IPS-11a (cell line): Measurements from ENCODE around the gene CHD6.
"Not testable (repeated sequence)": the region's sequence is repeated elsewhere in the genome, so short reads cannot be mapped to it uniquely, and the experiment has no call there.

Source experiments
- H3K4me3 ChIP-seq: one replicate; pipeline ENCODE4 v1.5.1; 2013; ENCODE audit warnings: low read depth, low read length, control low read depth

The CHD6 gene

DNA sequence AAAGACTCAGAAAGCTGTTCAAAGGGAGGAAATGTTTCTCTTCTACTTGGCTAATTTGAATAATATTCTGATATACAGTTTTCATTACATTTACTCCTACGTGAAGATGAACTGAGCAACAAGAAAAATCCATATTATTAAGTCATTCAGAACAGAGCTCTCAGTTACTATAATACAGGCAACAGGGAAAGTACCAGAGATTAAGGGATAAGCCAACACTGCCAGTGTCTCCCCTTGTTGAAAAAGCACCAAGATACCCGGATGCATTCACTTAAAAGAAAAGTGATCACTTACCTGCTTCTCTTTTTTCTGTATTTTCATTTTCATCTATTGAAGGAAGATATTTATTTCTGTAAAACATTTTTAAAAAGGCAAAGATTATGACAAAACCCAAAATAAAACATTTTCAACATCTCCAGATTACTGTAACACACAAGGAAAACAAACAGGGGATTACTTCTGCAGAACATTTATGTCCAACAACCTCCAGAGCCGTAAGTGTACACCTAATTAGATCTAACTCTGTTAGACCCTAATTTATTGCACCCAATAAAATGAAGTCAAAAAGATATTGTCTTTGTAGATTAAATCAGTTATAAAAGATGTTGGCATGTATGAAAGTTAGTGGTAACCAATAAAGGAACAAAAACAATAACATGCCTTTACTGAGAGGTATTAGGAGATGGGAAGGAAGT is 67.0 kb downstream of the CHD6 start:
- H3K4me3 ChIP-seq: no peak overlapping the region

DNA sequence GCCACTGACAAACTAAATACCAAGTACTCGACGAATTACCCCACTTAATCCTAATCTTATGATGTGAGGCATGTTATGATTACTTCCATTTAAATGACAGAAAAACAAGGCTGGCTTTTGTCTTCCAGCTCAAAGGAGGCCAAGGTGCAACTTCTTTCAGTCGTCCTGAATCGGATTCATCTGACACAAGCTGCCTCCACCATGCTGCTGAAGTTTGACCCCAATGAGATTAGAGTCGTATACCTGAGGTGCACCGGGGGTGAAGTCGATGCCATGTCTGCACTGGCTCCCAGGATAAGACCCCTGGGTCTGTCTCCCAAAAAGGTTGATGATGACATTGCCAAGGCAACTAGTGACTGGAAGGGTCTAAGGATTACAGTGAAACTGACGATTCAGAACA is 71.0 kb downstream of the CHD6 start:
- H3K4me3 ChIP-seq: no peak overlapping the region

DNA sequence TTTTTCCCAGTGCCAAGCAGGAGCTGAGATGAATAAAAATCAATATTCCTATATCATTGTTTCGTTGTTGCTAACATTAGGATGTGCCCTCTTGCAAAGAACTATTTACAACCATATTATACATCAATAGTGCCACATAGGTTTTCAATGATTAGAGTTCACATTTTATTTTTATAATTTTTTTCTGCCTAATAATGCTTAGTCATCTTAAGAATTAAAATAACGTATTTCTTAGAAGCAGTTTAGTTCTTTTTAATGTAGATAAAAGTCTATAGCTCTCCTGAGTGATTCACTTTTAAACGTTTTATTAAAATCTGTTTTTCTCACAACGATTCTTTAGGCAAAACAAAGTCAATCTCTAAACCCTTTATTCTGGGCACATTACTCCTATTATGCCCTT is 71.6 kb downstream of the CHD6 start:
- no peak overlapping the region for H3K4me3 ChIP-seq

DNA sequence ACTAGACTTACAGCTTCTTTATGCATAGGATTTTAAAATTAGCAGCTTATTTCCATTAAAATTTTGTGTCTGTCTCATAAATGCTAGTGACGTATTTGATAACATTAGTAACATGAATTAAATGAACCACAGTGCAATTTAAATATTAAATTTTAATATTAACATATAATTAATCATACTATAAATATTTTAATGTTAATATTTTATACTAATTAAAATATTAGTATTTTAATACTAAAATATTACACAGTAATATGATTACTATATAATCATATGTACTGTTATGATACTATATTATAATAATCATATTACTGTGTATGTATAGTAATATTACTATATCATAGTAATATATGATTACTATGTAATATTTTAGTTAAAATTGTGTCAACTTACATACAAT is 73.7 kb downstream of the CHD6 start:
- no peak overlapping the region for H3K4me3 ChIP-seq

DNA sequence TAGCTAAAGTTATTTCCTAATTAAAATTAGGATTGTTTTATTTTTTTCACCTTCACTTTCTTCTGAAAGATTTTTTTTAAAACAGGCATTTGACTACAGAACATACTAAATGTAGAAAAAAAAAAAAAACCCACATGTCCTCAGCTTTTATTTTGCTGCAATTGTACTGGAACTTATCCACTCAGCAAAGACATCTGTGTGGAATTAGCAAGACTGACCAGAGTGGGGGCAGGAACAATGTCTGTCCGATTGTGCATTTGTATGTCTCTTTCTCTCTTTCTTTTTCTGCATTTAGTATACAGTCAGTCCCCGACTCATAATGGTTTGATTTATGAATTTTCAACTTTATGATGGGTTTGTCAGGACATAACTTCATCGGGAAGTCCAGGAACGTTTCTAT is 77.3 kb downstream of the CHD6 start:
- H3K4me3 ChIP-seq: no peak overlapping the region

DNA sequence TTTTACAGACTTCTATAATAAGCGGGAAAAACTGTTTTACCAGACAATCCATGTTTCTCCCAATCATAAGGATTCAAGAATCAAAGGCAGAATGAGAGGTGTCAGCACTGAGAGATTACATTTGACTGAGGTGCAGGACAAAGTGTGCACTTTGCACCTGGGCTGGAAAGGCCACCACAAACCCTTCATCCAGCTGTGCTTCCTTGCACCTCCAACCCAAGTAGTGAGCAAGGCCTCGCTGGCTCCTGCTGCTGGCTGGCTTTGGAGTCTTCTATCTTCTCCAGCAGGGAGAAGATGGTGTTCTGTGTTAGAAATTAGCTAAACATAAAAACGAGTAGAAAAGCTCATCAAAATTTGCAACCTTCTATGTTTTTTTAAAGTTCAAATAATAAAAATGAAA is 77.7 kb downstream of the CHD6 start:
- H3K4me3 ChIP-seq: no peak overlapping the region

DNA sequence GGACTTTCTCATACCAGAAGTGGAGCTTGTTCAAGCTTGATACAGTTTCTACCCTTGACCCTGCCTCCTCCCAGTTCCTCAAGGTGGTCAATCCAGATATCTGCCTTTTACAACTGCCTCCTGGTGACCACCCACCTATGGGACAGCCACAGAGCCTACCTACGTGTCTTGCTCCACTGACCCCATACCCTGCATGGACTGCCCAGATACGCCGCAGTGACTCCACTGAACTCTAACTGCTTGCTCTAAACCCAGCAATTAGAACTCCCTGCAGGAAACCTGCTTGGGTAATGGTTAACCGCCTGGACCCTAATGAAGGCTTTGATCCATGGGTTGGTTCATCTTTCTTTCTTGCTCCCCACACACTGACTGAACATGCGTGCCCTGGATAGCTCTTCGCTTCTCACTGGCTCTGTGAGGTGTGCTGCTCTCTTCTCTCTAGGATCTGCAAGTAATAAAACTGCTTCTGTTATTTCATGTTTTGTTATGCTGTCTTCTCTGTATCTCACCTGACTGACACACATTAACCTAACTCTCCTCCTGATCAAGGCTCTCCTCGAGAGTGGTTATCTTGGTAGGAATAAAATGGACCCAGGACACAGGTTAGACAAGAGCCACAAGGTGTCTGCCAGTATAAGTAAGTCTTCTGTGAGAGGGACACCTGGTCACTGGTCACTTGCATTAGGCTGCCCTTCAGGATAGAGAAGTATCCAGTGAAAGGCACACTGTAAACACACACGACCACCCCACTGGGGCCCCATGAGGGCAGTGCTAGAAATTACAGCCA is 79.2 kb downstream of the CHD6 start:
- H3K4me3 ChIP-seq: no peak overlapping the region

DNA sequence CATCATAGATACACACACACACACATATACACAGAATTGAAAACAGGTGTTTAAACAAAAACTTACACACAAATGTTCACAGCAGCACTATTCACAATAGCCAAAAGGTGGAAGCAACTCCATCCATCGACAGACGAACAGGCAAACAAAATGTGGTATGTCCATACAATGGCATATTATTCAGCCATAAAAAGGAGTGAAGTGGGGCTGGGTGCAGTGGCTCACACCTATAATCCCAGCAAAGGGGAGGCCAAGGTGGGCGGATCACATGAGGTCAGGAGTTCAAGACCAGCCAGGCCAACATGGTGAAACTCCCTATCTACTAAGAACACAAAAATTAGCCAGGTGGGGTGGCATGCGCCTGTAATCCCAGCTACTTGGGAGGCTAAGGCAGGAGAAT is 80.3 kb downstream of the CHD6 start:
- no peak overlapping the region for H3K4me3 ChIP-seq

DNA sequence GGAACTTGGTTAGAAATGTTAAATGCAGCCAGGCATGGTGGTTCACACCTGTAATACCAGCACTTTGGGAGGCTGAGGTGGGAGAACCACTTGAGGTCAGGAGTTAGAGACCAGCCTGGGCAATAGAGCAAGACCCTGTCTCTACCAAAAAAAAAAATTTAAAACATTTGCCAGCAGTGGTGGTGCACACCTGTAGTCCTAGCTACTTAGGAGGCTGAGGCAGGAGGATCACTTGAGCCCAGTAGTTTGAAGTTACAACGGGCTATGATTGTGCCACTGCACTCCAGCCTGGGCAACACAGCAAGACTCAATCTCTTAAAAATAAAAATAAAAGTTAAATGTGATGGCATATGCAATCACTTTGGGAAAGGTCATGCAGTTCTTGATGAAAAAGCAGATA is 82.6 kb downstream of the CHD6 start:
- H3K4me3 ChIP-seq: not testable (repeated sequence)

DNA sequence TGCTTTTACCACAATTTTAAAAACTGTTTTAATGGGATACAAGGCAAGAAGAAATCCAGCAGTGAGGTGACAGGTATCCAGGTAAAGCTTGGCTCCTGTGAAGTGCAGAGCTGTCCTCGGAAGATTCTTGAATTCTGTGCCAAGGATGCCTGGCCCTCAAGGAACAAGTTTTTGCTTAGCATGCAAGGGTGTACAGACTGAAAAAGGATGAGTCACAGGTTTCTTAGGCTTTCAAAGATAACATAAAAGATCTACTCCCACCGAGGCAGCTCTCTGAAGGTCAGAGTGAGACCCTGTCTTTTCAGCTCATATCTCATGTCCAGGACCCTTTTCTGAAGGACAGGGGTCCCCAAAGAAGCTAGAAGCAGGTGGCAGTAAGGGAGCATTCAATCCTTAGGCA is 83.3 kb downstream of the CHD6 start:
- H3K4me3 ChIP-seq: no peak overlapping the region

DNA sequence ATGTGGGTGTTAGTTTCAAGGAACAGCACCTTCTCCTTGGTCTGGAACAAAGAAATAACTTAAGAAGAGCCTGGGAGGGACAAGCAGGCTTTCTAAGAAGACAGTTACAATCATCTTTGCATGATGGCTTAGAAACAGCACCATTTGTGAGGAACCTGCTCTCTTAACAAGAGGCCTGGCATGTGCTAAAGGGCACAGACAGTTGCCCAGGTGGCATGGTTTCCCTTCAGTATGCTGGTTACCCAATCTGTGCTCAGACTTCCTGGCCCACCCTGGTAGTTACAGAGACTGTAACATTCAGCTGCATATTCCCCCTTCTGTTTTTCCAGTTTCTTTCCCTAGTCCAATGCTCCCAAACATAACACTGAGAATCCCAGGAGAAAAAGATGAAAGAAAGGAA is 84.0 kb downstream of the CHD6 start:
- H3K4me3 ChIP-seq: no peak overlapping the region

DNA sequence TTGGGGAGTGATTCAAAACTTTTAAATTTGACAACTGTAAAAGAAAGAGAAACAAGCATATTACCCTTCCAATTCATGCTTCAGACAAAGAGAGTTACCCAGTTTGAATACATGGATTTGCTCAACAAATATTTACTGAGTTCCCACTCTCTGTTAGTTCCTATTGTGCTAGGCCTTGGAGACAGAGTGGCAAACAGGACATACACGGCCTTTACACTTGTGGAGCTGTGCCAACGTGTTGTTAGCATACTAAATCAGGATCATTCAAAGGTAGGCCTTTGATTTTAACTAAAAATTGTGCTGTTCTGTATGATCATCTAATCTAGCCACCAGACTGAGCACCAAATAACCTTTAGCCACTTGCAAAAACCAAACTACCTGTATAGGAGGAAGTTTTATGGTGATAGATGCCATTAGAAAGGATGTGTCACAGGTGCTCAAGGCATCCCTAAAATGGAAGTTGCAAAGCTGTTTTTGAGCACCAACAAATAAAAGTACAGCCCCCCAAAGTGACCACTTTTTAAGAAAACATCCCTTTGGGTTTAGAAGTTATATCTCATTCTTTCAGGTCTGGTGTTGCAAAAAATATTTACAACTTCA is 84.5 kb downstream of the CHD6 start:
- no peak overlapping the region for H3K4me3 ChIP-seq

DNA sequence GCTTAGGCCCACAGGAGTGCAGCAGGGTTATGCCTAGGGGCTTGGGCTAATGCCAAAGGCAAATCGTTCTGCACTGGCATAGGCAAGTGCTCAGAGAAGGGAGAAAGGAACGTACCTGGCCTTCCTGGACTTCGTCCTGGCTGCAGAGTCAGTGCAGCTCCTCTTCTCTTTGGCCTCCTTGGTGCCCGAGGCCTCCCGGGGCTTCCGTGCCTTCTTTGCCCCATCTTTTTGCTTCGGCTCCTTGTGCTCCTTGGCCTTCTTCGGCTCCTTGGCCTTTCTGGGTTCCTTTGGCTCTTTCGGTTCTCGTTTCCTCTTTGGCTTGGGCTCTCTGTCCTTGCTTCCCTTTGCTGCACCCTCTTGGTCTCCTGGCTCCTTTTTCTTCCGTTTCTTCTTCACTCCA is 85.2 kb downstream of the CHD6 start:
- H3K4me3 ChIP-seq: no peak overlapping the region

DNA sequence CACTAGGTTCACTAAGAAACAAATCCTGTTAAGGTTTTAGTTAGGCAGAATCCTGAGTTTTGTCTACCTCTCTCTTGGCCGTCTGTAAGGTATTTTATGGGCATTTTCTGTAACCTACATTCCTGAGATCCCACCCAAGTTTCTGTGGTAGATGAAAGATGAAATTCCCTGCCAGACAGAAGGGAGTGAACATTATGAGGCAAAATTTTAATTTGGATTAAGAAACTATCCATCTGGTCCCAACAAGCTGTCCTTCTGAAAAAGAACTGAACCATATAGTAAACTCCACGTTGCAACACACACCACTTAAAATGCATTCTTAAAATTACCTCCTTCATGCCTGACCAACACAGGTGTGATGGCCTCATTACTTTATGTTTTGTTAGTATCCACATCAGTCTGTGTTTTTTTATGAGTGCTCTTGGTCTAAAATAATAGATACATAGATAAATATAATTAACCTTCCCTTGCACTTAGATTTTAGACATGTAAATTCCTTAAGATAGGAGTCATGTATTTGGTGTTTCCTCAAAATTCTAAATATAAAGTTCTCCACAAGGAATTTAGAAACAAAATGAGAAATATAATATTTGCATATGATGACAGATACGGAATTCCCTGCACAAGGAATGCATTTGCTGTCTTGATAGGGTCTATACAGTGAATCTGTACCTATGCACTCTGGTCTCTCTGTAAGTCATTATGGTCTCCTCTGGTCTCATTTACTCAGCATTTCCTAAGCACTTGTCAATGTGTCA is 86.5 kb downstream of the CHD6 start:
- no peak overlapping the region for H3K4me3 ChIP-seq

DNA sequence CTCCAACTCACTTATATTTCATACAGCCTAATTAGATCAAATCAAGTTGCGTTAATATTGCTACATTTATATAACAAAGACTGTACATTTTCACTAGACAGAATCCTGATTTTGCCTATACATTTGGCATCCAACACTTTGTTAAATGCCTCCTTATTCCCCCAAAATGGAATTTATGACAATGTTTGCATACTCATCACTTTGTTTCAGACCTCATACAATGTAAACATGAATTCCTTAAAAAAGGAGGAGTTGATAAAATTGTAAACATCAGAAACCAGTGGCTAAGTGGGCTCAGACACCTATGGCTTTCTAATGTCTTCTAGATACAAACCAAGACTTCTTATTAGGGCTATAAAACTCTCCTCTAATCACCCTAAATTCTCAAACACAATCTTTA is 87.3 kb downstream of the CHD6 start:
- H3K4me3 ChIP-seq: no peak overlapping the region

DNA sequence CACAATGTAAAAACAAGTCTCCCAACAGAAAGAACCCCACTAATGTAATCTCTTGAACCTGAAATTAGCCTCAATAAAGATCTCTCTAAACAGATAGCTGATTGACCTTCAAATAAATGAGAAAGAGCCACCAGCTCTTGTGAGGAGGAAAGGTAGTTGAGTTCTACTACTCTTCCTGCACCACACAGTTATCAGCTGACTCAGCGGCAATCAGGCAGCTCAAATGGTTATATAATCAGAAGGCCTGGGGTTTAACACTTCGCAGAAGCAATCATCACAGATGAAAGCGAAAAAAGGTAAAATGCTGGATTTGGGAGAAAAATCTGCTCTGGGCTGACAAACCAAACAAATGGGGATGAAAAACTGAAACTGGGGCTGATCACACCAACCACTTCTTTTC is 91.8 kb downstream of the CHD6 start:
- no peak overlapping the region for H3K4me3 ChIP-seq

DNA sequence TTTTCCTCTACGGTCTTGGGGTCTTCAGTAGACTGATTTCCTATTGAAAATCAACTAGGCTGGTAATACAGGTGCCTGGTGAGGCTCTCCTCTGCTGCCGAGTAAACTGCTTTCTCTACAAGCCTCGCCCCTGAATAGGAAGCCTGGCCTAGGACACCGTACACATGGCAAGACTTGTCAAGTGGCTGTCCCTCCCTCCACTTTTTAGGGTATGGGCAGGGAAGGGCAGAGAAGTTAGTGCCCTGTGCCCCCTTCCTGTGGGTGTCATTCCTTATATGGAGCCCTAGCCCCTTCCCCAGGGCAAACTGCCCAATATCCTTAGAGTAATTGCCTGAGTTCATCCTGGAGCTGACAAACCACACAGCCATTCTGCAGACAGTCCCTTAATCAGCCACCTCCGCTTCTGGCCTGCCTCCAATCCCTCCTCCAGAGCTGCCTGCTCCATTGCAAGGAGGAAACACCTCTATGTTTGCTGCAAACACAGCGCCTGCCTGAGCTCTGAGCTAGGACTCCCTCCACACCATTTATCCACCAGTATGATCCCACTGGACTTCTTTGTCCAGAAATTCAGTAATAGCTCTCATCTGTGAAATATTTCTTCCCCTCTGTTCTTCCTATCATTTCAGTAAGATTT is 93.1 kb downstream of the CHD6 start:
- no peak overlapping the region for H3K4me3 ChIP-seq

DNA sequence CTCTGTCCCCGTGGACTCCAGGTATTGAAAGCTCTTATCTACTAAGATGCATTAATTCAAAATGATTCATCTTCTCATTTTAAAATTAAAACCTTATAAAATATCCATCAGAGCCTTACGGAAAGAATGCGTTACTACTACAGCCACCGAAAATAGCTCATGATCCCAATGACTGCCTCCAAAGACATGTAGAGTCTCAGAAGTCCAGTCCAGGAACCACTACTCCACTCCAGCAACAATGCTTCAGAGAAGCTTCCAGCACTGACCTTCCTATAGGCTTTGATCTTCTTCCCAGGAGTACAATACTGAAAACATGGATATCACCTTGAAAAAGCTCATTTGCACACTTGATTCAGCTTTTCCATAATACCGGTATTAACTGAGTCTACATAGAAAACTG is 94.3 kb downstream of the CHD6 start:
- no peak overlapping the region for H3K4me3 ChIP-seq

DNA sequence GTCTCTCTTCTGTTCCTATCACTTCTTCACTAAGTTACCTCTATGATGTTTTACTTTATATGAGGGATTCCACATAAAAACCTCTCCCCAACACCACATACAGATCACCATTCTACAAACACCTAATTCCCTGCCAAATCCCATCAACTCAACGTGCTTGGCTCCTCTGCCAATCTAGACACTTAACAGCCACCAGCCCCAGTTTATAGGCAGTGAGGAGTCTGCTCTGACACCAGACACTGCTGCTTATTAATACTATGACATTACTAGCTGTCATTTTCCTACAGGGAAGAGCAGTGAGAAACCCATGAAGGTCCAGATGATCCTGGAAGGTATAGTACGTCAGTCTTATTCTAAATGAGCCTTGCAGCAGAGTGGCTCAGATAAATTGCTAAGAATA is 104.3 kb downstream of the CHD6 start:
- no peak overlapping the region for H3K4me3 ChIP-seq

DNA sequence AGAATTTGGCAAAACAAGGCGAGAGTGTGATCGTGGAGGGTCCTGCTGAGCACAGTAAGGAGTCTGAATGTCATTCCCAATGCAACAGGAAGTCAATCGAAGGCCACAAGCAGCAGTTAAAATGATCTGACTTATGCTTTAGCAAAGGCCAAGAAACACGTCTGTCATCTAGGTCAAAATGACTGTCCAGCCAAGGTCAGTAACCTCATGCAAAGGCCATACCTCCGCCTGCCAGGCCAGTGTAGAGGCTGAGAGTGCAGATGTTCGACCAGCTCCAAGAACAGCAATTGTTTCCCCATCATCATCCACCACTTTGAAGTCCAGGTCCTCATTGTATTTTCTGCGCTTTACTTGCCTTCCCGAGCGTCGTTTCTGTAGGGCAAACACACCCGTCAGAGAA is 105.6 kb downstream of the CHD6 start:
- no peak overlapping the region for H3K4me3 ChIP-seq

DNA sequence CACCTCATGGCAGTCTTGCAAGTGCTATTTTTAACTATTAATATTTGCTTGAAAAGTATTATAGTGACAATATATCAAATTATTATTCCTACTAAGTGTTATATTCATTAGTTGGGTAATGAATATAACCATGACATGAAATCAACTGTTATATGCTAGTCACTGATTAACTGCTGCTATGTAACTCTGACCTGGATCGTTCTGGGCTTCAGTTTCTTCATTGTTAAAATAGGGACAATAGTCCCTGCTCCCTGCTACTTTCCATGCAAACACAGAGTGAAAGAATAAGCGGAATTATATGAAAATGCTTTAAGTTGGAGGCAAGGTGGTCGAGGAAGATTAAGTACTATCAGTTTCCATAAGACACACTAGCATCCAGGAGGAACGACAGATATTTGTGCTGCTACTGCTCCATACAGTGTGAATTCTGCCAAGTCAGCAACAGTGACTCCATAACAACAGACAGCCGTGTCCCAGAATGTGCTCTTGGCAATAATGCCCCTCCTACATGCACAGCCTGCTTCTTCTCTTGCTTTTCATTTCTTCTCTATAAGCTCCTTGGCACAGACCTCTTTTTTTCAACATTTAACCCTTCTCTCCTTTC is 107.2 kb downstream of the CHD6 start:
- no peak overlapping the region for H3K4me3 ChIP-seq
